ENCODE measurements around the gene TYRO3.
"Not testable (repeated sequence)": the region's sequence is repeated elsewhere in the genome, so short reads cannot be mapped to it uniquely, and the experiment has no call there.

Gene TYRO3

DNA sequence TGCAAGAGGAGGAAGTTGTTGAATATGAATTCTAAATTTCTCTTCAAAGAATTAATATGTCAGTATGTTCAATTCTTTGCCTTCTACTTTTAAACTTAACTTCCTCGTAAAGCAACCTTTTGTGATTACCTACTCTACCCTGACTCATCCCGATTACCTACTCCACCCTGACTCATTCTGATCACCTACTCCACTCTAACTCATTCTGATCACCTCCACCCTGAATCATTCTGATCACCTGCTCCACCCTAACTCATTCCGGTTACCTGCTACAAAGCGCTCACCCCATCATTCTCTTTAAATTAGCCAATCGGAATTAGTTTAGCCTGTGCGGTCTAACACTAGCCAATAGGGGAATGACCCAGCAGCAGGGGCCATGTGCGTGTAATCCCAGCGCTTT, 33.7 kb downstream of the TYRO3 start:
- DNase-seq (ENCODE audit: low read depth); H3K4me3 ChIP-seq (ENCODE audit: low read depth, low read length): not testable (repeated sequence)

DNA sequence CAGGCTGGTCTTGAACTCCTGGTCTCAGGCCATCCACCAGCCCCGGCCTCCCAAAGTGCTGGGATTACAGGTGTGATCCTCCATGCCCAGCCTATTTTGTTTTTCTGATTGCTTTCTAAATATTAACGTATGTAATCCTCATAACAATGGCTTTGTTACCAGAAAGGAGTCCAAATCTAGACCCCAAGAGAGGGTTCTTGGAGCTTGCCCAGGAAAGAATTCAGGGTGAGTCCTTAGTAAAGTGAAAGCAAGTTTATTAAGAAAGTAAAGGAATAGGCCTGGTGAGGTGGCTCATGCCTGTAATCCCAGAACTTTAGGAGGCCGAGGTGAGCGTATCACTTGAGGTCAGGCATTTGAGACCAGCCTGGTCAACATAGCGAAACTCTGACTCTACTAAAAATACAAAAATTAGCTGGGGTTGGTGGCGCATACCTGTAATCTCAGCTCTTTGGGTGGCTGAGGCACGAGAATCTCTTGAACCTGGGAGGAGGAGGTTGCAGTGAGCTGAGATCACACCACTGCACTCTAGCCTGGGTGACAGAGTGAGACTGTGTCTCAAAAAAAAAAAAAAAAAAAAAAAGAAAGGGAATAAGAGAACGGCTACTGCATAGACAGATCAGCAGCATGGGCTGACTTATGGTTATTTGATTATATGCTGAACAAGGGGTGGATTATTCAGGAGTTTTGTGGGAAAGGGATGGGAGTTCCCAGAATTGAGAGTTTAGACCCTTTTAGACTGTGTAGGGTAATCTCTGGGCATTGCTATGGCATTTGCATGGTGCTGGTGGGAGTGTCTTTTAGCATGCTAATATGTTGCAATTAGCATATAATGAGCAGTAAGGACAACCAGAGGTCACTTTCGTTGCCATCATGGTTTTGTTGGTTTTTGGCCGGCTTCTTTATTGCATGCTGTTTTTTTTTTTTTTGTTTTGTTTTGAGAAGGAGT, 36.1 kb downstream of the TYRO3 start:
- no peak for DNase-seq (ENCODE audit: low read depth)
- H3K4me3 ChIP-seq (ENCODE audit: low read depth, low read length) = no peak overlapping the region

DNA sequence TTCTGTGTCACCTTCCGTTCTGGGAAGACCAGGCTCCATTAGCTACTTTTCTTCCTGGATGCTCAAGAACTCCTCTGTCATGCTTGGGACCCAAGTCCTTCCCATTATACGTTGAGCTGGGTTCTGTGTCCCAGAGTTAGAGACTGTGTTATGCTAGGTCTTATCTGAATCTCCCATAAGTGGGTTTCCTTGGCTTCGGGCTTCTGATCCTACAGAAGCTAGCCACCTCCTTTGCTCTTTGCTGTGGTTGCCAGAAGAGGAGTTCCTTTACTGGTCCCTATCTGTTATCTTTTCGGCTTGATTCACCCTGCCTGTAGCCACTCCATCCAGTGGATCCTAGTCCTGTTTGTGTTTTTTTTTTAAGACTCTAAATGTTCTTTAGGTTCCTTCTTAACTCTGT, 38.0 kb downstream of the TYRO3 start:
- no peak overlapping the region for H3K4me3 ChIP-seq (ENCODE audit: low read depth, low read length)
- DNase-seq (ENCODE audit: low read depth) = no peak

DNA sequence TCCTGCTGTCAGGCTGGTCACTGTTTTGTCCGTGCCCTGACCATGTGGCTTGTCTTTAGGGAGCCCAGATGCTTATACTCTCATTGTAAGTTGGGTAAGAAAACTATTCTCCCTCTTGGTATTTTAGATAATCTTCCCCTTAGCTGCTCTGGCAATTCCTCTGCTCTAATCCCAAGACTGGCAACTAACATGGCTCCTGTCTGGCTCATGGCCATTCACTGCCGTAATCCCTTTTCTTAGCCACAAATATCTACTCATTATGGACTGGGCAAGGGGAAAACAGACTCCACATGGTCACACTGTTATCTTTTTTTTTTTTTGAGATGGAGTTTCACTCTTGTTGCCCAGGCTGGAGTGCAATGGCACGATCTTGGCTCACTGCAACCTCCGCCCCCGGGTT, 38.8 kb downstream of the TYRO3 start:
- no peak for DNase-seq (ENCODE audit: low read depth)
- H3K4me3 ChIP-seq (ENCODE audit: low read depth, low read length) = no peak overlapping the region

DNA sequence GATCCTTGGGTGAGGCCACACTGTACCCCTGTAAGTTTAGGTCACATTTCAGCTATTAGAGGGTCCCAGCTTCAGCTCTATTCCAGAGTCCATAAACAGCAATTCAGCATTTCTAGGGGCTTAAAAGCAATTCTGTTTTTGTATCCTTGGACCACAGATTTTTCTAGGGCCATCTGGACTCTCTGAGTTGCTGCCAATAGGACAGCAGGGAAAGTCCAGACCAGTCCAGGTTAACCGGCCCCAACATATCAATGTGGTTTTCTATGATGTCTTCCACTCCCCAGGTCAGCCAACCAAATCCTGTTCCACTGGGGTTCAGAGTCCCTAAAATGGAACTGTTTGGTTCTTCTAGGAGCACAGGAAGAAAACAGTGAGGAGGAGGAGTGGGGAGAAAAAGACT, 40.0 kb downstream of the TYRO3 start:
- no peak for DNase-seq (ENCODE audit: low read depth)
- no peak overlapping the region for H3K4me3 ChIP-seq (ENCODE audit: low read depth, low read length)

DNA sequence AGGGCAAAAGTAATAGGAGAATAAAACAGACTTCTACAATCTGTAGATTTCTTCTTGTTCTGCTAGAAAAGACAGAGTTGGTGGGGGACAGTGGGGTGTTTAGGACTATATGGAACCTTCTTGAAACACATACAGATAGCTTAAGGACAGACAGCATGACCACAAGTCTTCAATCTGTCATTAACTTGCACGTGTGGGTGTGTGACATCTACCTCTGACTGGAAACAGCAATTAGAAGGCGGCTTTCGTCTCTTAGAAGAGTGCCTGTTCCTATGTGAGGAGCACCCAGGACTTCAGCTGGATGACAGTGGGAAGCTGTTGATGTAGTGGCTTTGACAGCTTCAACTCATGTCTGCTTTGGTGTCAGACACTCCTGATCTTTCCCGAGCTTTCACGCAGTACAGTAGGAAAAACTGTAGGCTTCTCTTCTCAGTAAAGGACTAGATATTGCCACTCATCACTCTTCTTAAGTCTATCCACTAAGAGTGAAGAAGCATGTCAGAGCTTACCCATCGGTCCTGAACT, 44.5 kb downstream of the TYRO3 start:
- no peak overlapping the region for H3K4me3 ChIP-seq (ENCODE audit: low read depth, low read length)
- DNase-seq (ENCODE audit: low read depth) = no peak

DNA sequence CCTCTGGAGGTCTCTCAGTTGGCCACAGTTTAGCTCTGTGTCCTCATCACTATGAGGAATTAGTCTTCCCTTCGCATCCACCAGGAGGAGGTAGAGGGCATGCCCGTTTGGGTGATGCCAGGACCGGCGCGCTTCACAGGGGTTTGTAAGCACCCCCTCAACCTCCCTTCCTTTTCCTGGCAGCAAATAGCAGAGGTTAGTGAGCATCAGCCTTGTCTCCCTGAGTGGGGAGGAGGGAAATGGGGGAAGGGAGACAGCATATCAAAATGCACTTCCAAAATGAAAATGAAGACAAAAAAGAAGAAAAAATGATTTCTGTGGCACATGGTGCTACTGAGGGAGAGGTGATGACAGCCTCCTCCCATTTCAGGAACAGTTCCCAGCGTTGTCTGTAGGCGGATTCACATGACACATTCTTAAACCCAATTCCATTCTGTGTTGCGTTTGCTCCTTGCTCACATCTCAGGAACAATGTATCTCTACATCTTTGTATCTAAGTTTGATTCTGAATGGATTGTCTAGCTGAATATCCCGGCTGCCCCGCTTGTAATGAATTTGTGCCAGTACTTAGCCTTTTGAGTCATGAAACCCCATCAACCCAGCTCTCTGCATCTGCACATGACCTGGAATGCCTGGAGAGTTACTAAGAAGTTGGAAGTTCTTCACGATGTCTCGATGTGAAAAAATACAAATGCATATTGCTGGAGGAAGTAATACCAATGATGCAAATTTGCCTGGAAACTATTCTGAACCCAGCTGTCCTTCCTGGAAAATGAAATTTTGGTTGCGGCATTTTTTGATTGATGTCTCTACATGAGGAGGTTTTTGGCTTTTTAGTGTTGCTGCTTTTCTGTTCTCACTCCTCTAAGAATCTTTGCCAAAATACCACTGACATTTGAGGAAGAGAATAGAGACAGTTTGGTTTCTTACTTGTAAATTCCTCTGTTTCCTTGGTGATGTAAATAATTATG, 45.2 kb downstream of the TYRO3 start:
- peak overlapping the region; percentile 41 for H3K4me3 ChIP-seq (ENCODE audit: low read depth, low read length)

DNA sequence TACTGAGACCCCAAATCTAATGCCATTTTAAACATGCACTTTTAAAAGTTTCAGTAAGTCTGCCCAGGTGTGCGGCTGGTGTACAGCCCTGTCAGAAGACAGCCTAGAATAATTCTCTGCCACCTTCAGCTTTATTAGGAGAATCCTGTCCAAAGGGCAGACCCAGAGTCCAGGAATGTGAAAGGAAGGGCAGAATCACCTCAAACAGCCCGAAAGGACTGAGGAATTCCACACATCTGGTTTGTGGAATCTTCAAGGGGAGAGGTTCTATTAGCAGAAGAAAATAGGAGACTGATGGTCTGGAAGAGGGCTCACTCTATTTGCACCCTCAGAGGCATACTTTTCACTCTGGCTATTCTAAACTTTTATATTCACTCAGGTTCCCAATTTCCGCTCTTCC, 46.6 kb downstream of the TYRO3 start:
- H3K4me3 ChIP-seq (ENCODE audit: low read depth, low read length) = no peak overlapping the region
- DNase-seq (ENCODE audit: low read depth) = no peak

More for the DNA sequence above, 45.2 kb downstream of the TYRO3 start:
- peak; percentile 79 for DNase-seq (ENCODE audit: low read depth)

DNA sequence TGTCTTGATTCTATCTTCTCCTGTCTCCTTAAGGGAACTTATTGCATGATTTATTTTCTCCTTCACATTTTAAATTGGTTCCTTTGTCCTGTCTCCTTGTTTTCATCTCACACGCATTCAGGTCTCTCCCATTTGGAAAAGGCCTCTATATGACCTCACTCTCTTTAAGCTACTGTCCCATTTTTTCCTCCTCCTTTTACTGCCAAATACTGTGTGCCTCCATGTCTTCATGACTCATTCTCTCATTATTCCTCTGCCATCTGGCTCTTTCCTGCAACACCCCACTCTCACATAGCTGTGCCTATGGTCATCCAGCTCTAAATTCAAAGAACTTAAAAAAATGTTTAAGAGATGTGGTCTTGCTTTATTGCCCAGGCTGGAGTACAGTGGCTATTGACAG, 48.0 kb downstream of the TYRO3 start:
- DNase-seq (ENCODE audit: low read depth) = peak; percentile 83
- no peak overlapping the region for H3K4me3 ChIP-seq (ENCODE audit: low read depth, low read length)

DNA sequence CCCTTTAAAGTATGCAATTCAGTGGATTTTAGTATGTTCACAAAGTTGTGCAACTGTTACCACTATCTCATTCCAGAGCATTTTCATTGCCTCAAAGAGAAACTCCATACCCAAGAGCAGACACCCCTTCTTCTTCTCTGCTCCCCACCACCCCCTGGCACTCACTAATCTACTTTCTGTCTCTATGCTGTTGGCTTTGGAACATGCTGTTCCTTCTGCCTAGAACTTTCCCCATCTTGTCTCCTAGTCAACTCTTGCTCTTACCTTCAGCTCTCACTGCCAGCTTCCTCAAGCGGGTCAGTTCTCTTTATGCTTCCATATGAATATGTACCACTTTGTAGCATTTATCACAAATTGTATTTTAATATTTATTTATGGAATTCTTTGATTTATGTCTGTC, 50.1 kb downstream of the TYRO3 start:
- H3K4me3 ChIP-seq (ENCODE audit: low read depth, low read length) = no peak overlapping the region
- DNase-seq (ENCODE audit: low read depth) = no peak

DNA sequence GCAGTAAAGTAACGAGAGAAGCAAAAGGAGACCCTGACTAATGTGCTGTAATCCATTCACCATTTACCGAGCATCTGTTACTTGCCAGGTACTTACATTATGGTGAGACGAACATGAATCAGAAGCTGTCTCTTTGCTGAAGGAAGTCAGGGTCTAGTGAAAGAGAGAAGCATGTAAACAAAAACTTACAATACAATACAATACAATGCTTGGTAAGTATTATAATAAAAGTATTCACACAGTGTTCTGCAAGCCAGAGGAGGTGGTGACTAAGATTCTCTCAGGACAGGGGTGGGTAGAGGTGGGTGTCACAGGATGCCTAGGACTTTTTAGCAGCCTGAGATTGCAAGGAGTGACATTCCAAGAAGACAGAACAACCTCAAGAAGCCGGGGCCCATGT, 51.0 kb downstream of the TYRO3 start:
- DNase-seq (ENCODE audit: low read depth) = no peak
- H3K4me3 ChIP-seq (ENCODE audit: low read depth, low read length) = no peak overlapping the region

DNA sequence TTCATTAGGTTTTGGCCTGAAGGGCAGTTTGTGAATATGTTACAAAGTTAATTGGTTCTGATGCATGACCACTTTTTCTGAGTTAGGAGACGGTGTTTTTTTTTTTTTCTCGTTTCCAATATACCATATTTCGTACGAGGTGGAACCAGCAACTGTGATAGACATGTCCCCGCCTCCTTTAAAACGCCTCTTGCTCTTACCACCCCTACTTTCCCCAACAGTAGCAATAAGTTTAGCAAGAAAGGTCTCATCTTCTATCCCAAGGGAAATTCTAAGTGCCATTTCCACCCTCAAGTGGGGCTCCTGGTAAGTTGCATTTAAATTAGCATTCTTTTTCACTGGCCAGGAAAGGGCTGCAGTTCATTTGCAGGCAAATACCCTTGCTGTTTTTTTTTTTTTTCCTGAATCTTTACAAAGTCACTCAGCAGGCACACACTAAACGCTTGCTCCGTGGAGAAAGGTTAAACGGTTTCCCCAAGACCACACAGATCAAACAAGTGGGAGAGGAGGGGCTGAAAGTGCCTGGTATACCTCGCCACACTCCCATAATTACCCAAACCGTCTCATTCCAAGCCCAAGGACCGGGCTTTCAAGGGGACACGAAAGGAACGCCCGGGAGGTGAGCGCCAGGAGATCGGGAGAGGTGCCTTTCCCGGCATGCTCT, 61.7 kb downstream of the TYRO3 start:
- peak overlapping the region; percentile 58 for H3K4me3 ChIP-seq (ENCODE audit: low read depth, low read length)
- no peak for DNase-seq (ENCODE audit: low read depth)

DNA sequence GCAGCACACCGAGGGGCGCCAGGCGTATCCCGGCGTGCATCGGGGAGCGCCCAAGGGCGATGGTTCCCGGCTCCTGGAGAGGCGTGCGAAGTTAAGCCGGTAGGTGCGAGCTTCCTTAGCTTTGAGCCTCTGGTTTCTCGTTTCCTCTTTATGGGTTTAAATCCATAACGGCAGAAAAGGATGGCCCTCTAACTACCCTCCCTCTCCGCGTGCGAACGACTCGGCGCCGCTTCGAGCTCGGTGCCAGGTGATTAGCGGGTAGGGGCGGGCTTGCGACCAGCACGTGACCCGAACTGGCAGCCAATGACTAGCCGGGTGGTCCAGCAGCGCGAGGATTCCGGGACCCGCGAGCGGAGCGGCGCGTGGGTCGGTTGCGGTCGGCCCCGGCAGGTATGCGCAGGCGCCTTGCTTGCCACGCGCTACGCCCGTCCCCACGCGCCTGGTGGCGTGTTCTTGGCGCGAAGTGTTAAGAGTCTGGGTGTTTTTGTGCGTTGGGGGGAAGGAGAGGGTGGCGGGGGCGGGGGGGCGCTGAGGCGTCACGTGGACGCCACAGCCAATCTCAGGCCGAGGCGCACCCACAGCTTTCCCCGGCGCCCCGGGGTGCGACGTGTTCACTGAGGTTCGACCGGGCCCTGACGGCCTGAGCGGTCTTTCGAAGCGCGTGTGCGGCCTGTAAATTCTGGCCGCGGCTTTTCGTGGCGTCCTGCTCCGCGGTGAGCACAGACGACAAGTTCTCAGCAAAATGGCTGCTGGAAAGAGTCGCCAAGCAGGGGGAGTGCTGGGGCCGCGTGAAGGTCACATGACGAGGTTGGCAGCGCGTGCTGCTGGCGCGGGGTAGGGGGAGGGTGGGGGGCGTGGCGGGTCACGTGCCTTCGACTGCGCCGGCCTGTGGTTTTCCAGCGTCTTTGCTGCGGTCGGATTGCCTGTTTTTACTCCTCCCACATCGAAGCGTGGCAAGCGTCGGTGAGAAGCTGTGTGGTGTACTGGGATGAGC, 62.5 kb downstream of the TYRO3 start:
- peak; percentile 53 for DNase-seq (ENCODE audit: low read depth)
- peak overlapping the region; percentile 58 for H3K4me3 ChIP-seq (ENCODE audit: low read depth, low read length)

DNA sequence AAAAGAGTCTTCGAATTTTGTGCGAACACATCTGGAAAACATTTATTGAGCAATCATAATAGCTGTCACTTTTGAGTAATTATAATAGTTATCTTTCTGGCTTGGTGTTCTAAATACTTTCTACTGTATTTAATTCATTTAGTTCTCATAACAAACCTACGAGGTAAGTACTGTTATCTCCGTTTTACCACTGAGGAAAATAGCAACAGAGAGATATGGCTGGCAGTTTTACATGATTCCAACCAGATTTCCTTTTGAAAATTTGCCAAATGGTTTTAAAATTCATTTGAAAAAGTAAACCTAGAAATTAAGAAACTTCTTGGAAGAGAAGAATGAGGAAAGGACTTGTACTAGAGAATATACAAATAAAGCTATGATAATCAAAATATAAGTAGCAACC, 63.9 kb downstream of the TYRO3 start:
- no peak for DNase-seq (ENCODE audit: low read depth)
- no peak overlapping the region for H3K4me3 ChIP-seq (ENCODE audit: low read depth, low read length)

DNA sequence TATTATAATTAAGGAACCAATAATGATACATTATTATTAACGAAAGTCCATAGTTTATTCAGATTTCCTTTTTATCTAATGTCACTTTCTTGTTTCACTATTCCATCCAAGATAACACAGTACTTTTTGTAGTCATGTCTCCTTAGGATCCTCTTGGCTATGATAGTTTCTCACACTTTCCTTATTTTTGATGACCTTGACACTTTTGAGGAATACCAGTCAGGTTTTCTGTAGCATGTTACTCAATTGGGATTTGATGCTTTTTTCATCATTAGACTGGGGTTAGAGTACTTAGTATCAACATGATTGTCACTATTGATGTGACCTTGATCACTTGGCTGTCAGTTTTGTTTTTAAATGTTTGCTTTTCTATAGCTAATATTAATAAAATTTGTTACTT, 68.2 kb downstream of the TYRO3 start:
- H3K4me3 ChIP-seq (ENCODE audit: low read depth, low read length) = no peak overlapping the region
- DNase-seq (ENCODE audit: low read depth) = no peak

DNA sequence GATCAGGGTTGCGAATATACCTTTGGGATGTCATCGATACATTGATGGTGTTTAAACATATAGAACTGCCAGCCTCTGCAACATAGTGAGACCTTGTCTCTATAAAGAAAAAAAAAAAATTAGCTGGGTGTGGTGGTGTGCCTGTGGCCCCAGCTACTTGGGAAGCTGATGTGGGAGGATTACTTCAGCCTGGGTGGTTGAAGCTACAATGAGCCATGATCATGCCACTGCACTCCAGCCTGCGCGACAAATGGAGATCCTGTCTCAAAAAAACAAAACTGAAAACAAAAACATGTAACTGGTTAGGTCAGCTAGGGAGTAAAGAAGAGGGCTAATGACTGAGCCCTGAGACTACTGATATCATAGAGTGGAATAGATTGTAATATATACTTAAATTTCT, 70.5 kb downstream of the TYRO3 start:
- DNase-seq (ENCODE audit: low read depth) = no peak
- no peak overlapping the region for H3K4me3 ChIP-seq (ENCODE audit: low read depth, low read length)

DNA sequence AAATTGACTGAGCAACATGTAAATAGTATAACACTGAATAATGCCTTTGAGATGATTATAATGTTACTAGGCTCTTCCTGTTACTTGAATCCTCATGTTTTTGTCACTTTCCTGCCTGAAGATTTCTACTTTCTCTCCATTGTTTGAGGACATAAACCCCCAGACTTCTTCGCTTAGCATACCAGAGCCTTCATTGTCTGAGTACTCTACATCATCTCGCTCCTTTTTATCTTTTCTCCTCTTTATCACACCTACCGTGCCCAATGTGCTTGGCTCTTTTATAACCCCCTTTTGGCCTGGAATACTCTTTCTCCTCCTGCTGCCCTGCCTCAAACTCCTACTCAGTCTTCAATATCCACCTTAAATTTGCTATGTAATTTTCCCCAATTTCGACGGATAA, 70.9 kb downstream of the TYRO3 start:
- no peak overlapping the region for H3K4me3 ChIP-seq (ENCODE audit: low read depth, low read length)
- no peak for DNase-seq (ENCODE audit: low read depth)

DNA sequence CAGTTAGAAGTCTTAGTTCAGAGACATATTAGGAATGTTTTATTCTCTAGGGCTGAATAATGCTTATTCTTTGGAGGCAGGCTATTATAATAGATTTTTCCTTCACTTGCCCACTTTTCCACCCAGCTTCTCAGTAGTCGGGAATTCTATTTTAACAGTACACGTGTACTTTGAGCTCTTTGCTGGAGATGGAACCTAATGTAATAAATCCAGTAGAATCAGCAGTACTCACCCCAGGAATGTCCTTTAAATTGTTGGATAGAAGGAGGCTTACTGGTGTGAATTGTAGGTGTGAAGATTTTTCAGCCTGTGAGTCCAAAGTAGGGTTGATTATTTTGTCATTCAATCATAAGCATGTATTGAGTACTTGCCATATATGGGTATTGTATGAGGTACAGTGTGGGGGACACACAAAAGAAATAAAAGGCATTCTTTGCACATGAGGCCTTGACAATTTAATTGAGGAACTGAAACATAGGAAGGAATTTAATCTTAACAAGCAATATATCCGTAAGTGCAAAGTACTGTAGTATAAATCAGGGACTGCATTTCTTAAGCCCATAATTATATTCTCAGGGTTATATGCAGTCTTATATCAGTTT, 71.7 kb downstream of the TYRO3 start:
- H3K4me3 ChIP-seq (ENCODE audit: low read depth, low read length) = no peak overlapping the region
- no peak for DNase-seq (ENCODE audit: low read depth)
